Smooth muscle cell (in vitro differentiated cells): ENCODE results near the gene RBP5. TPM values are rescaled to one million over a fixed set of nuclear protein-coding genes. Genes with fewer than 3 reads are reported as not detected.

ENCODE experiments used
- DNase-seq: peaks from one replicate; lab custom pipeline; 2025; ENCODE audit not compliant: unreplicated experiment; lab: John Stamatoyannopoulos, UW
- H2AFZ ChIP-seq: fragments of 200-600 bp; sonication (generic); 2 replicates; pipeline ENCODE4 v1.6.0; 2016; ENCODE audit warnings: antibody characterized with exemption, low read depth, mild to moderate bottlenecking
- H3F3A ChIP-seq: fragments of 200-600 bp; sonication (generic); 2 replicates; pipeline ENCODE4 v1.6.0; 2017; ENCODE audit warnings: antibody characterized with exemption, low read depth
- H3K27ac ChIP-seq: fragments of 200-600 bp; sonication (generic); 2 replicates; pipeline ENCODE4 v1.5.1; 2016; ENCODE audit warnings: low read depth, mild to moderate bottlenecking
- H3K27me3 ChIP-seq: fragments of 200-600 bp; sonication (generic); 2 replicates; pipeline ENCODE4 v1.6.1; 2016; ENCODE audit warnings: low read depth, mild to moderate bottlenecking
- H3K36me3 ChIP-seq: fragments of 200-600 bp; sonication (generic); 2 replicates; pipeline ENCODE4 v1.5.1; 2016; ENCODE audit warnings: low read depth
- H3K4me1 ChIP-seq: fragments of 200-600 bp; sonication (generic); 2 replicates; pipeline ENCODE4 v1.5.1; 2016; ENCODE audit warnings: low read depth
- H3K4me2 ChIP-seq: fragments of 200-600 bp; sonication (generic); 2 replicates; pipeline ENCODE4 v1.6.0; 2016; ENCODE audit warnings: mild to moderate bottlenecking
- H3K4me3 ChIP-seq: fragments of 200-600 bp; sonication (generic); 2 replicates; pipeline ENCODE4 v1.5.1; 2016; ENCODE audit warnings: mild to moderate bottlenecking
- H3K79me2 ChIP-seq: fragments of 200-600 bp; sonication (generic); 2 replicates; pipeline ENCODE4 v1.6.0; 2016; ENCODE audit warnings: low read depth, mild to moderate bottlenecking
- H3K9ac ChIP-seq: fragments of 200-600 bp; sonication (generic); 2 replicates; pipeline ENCODE4 v1.6.0; 2016; ENCODE audit warnings: low read depth
- H3K9me3 ChIP-seq: fragments of 200-600 bp; sonication (generic); replicated peaks from 2 replicates; pipeline ENCODE4 v1.5.1; 2016; ENCODE audit warnings: low read depth
- H4K20me1 ChIP-seq: fragments of 200-600 bp; sonication (generic); 2 replicates; pipeline ENCODE4 v1.6.0; 2016; ENCODE audit warnings: low read depth
- WGBS: methylation state at CpG from one replicate; pipeline ENCODE4 v1.1.7; 2016; ENCODE audit warnings: low lambda C conversion rate; 5-methylcytosine and 5-hydroxymethylcytosine counted together
- polyA plus RNA-seq: library from polyadenylated mRNA; unstranded; fragments of >200 nt; fragmentation: Nextera tagmentation; extraction: Ambion mirVana; gene quantifications from 2 replicates; pipeline ENCODE4 v1.2.1, GENCODE V29; 2016
- total RNA-seq: library from RNA; depleted of rRNA; stranded (reverse); fragments of >200 nt; gene quantifications from 2 replicates; pipeline ENCODE4 v1.2.3, GENCODE V29; 2014
- TF ChIP-seq, protein P1 (sequence below): fragments of 200-600 bp; sonication (generic); IDR thresholded peaks from 2 replicates; pipeline ENCODE4 v1.5.1; 2017; ENCODE audit warnings: borderline replicate concordance, mild to moderate bottlenecking, antibody characterized with exemption; ENCODE audit not compliant: insufficient read depth, poor library complexity, severe bottlenecking

The RBP5 gene
- total and polyA plus RNA-seq, 2 experiments from 2014 or later, result 0.21 TPM; not detected in 1

DNA sequence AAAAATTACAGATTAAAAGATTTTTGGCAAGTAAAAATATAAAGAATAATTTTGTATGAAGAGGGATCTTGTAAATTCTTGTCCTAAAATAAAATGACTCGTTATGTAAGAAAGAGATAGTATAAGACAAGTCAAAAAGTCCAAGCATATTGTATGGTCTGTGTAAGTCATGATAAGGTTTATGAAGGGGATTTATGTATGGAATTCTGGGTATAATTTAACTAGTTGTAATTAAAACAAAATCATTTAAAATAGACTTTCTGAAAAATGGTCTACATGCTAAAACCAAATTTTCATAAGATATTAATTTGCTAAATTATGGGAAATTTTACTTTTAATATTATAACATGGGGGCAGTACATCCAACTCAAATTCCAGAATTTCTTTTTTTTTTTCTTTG, 43.2 kb upstream of the RBP5 start:
- 78% methylated on average over 1 of the region's 1 CpG for WGBS
- H3K4me1 ChIP-seq, result no peaks in the 10 kb centered on the region
- no peaks in the 10 kb centered on the region for H3K36me3 ChIP-seq
- H3F3A ChIP-seq, result no peaks in the 10 kb centered on the region
- H3K4me3 ChIP-seq, result no peak overlapping the region
- TF ChIP-seq, protein P1, sequence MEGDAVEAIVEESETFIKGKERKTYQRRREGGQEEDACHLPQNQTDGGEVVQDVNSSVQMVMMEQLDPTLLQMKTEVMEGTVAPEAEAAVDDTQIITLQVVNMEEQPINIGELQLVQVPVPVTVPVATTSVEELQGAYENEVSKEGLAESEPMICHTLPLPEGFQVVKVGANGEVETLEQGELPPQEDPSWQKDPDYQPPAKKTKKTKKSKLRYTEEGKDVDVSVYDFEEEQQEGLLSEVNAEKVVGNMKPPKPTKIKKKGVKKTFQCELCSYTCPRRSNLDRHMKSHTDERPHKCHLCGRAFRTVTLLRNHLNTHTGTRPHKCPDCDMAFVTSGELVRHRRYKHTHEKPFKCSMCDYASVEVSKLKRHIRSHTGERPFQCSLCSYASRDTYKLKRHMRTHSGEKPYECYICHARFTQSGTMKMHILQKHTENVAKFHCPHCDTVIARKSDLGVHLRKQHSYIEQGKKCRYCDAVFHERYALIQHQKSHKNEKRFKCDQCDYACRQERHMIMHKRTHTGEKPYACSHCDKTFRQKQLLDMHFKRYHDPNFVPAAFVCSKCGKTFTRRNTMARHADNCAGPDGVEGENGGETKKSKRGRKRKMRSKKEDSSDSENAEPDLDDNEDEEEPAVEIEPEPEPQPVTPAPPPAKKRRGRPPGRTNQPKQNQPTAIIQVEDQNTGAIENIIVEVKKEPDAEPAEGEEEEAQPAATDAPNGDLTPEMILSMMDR, result no peak
- DNase-seq, result no peak
- no peaks in the 10 kb centered on the region for H3K27me3 ChIP-seq
- no peaks in the 10 kb centered on the region for H3K79me2 ChIP-seq
- H3K27ac ChIP-seq, result no peak overlapping the region
- no peaks in the 10 kb centered on the region for H4K20me1 ChIP-seq
- H3K9ac ChIP-seq, result no peak overlapping the region
- no peak overlapping the region for H2AFZ ChIP-seq
- H3K4me2 ChIP-seq, result no peak overlapping the region
- H3K9me3 ChIP-seq, result peaks cover 15% of the 10 kb centered on the region

- no peaks in the 10 kb centered on the region for H3F3A ChIP-seq
Observed at GRCh38 chr12:7169951-7170350, 41.3 kb upstream of the RBP5 start.

DNA sequence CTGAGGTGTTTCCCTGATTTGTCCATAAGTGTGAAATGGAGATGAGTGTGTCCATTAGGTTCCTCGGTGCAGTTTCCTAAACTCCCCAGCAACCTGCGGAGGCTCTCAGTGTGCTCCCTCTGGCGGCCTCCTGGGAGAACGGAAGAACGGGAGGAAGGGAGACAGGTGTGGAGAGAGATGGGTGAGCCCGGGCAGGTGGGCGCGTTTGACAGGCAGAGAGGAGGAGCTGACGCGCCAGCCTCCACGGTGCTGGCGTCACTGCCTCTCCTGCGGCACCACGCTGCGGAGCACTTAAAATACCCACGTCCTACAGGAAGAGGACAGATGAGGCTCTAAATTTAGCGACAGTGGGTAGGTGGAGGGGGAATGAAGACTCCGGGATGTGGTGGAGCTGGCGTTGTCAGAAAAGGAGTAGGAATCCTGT, 34.0 kb upstream of the RBP5 start:
- TF ChIP-seq, protein P1, result peak; percentile 23
- 18% methylated on average over 18 of the region's 19 CpGs for WGBS
- Histone ChIP-seq H2AFZ (no peak overlapping the region), H3K4me1 (no peaks in the 10 kb centered on the region), H3K79me2 (no peaks in the 10 kb centered on the region), H3K9me3 (peaks cover 11% of the 10 kb centered on the region), H4K20me1 (no peaks in the 10 kb centered on the region), H3K4me3 (no peak overlapping the region), H3K27me3 (peaks cover 10% of the 10 kb centered on the region), H3F3A (no peaks in the 10 kb centered on the region), H3K4me2 (no peak overlapping the region), H3K27ac (no peak overlapping the region), H3K9ac (no peak overlapping the region), H3K36me3 (no peaks in the 10 kb centered on the region)
- no peak for DNase-seq

More at GRCh38 chr12:7169951-7170350, 41.3 kb upstream of the RBP5 start:
- Histone ChIP-seq H3K4me2 (no peak overlapping the region), H3K9me3 (peaks cover 25% of the 10 kb centered on the region), H3K27ac (no peak overlapping the region), H3K79me2 (no peaks in the 10 kb centered on the region), H3K36me3 (no peaks in the 10 kb centered on the region), H3K9ac (no peak overlapping the region), H3K4me3 (no peak overlapping the region), H3K4me1 (no peaks in the 10 kb centered on the region), H3K27me3 (no peaks in the 10 kb centered on the region), H2AFZ (no peak overlapping the region), H4K20me1 (no peaks in the 10 kb centered on the region)
- DNase-seq, result no peak
- TF ChIP-seq, protein P1, result no peak

GRCh38 chr12:7161811-7162210, 33.1 kb upstream of the RBP5 start:
- no peak for DNase-seq
- 89% methylated on average over 5 of the region's 5 CpGs for WGBS
- Histone ChIP-seq H2AFZ (no peak overlapping the region), H3K4me1 (no peaks in the 10 kb centered on the region), H3K4me3 (no peak overlapping the region), H3K4me2 (no peak overlapping the region), H3K27ac (no peak overlapping the region), H3K27me3 (peaks cover 10% of the 10 kb centered on the region), H4K20me1 (no peaks in the 10 kb centered on the region), H3K79me2 (no peaks in the 10 kb centered on the region), H3F3A (no peaks in the 10 kb centered on the region), H3K36me3 (no peaks in the 10 kb centered on the region), H3K9ac (no peak overlapping the region), H3K9me3 (peaks cover 9% of the 10 kb centered on the region)
- TF ChIP-seq, protein P1, result no peak
